Measurements from ENCODE around the gene IL17REL.
A peak's percentile ranks its signal among the peaks of the same experiment; 100 is the strongest.

IL17REL gene

GRCh38 chr22:50012211-50013181 lies at the start of gene IL17REL:
TSS of gene IL17REL (minus strand) at chr22:50012765. CDS start at chr22:50012646, 119 bp downstream.
- H3K27me3 ChIP-seq (ENCODE audit: low read depth), result peaks cover 21% of the 10 kb centered on the region
- H3K4me1 ChIP-seq, result no peaks in the 10 kb centered on the region
- in situ Hi-C loops (cut with MboI; ENCODE audit: low sequenced_read_pairs), result no loop called here
- H3K4me3 ChIP-seq, result no peak within 1 kb of the TSS
- DNase-seq (ENCODE audit: low spot score in 2 of 2), result no peak
- H3K36me3 ChIP-seq (replicated peaks), result no peaks in the 10 kb centered on the region
- H3K9me3 ChIP-seq, result no peaks in the 10 kb centered on the region

GRCh38 chr22:50061824-50062355 lies 49.3 kb upstream of the IL17REL start:
- DNase-seq (ENCODE audit: low spot score in 2 of 2), result no peak
- Histone ChIP-seq H3K9me3 (no peaks in the 10 kb centered on the region), H3K36me3 (replicated peaks) (no peaks in the 10 kb centered on the region), H3K4me3 (no peak overlapping the region), H3K4me1 (no peaks in the 10 kb centered on the region), H3K27me3 (ENCODE audit: low read depth) (no peaks in the 10 kb centered on the region)
- in situ Hi-C loops (cut with MboI; ENCODE audit: low sequenced_read_pairs), result no loop called here

- no peaks in the 10 kb centered on the region for H3K36me3 ChIP-seq (replicated peaks)
- H3K9me3 ChIP-seq, result no peaks in the 10 kb centered on the region
- no peak for DNase-seq (ENCODE audit: low spot score in 2 of 2)
- in situ Hi-C loops (cut with MboI; ENCODE audit: low sequenced_read_pairs), result no loop called here
- no peak overlapping the region for H3K4me3 ChIP-seq
- H3K27me3 ChIP-seq (ENCODE audit: low read depth), result no peaks in the 10 kb centered on the region
- no peaks in the 10 kb centered on the region for H3K4me1 ChIP-seq
Observed at GRCh38 chr22:50061141-50061823, 48.7 kb upstream of the IL17REL start.

- in situ Hi-C loops (cut with MboI; ENCODE audit: low sequenced_read_pairs), result no loop called here
- no peak for DNase-seq (ENCODE audit: low spot score in 2 of 2)
- no peaks in the 10 kb centered on the region for H3K9me3 ChIP-seq
- H3K4me1 ChIP-seq, result no peaks in the 10 kb centered on the region
- no peak overlapping the region for H3K4me3 ChIP-seq
- H3K27me3 ChIP-seq (ENCODE audit: low read depth), result no peaks in the 10 kb centered on the region
- H3K36me3 ChIP-seq (replicated peaks), result no peaks in the 10 kb centered on the region
Observed at GRCh38 chr22:50060441-50061140, 48.0 kb upstream of the IL17REL start.

GRCh38 chr22:50059881-50060262 lies 47.3 kb upstream of the IL17REL start:
- H3K27me3 ChIP-seq (ENCODE audit: low read depth), result no peaks in the 10 kb centered on the region

GRCh38 chr22:50058906-50059880 lies 46.6 kb upstream of the IL17REL start:
- Histone ChIP-seq H3K27me3 (ENCODE audit: low read depth) (no peaks in the 10 kb centered on the region), H3K4me3 (no peak overlapping the region), H3K4me1 (no peaks in the 10 kb centered on the region), H3K36me3 (replicated peaks) (no peaks in the 10 kb centered on the region), H3K9me3 (no peaks in the 10 kb centered on the region)
- DNase-seq (ENCODE audit: low spot score in 2 of 2), result peak in 1 of 2 experiments; percentile 31
- in situ Hi-C loops (cut with MboI; ENCODE audit: low sequenced_read_pairs), result no loop called here

More at GRCh38 chr22:50059881-50060262, 47.3 kb upstream of the IL17REL start:
- H3K4me3 ChIP-seq, result no peak overlapping the region
- no peaks in the 10 kb centered on the region for H3K9me3 ChIP-seq
- in situ Hi-C loops (cut with MboI; ENCODE audit: low sequenced_read_pairs), result no loop called here
- H3K4me1 ChIP-seq, result no peaks in the 10 kb centered on the region
- no peak for DNase-seq (ENCODE audit: low spot score in 2 of 2)
- no peaks in the 10 kb centered on the region for H3K36me3 ChIP-seq (replicated peaks)

GRCh38 chr22:50058061-50058905 lies 45.7 kb upstream of the IL17REL start, which contains the start of gene TTLL8:
TSS of gene TTLL8 (minus strand) at chr22:50058298.
- H3K4me3 ChIP-seq, result no peak within 1 kb of the TSS
- DNase-seq (ENCODE audit: low spot score in 2 of 2), result no peak
- H3K36me3 ChIP-seq (replicated peaks), result no peaks in the 10 kb centered on the region
- no peaks in the 10 kb centered on the region for H3K9me3 ChIP-seq
- no peaks in the 10 kb centered on the region for H3K4me1 ChIP-seq
- in situ Hi-C loops (cut with MboI; ENCODE audit: low sequenced_read_pairs), result no loop called here
- no peaks in the 10 kb centered on the region for H3K27me3 ChIP-seq (ENCODE audit: low read depth)

- no peak overlapping the region for H3K4me3 ChIP-seq
- no peaks in the 10 kb centered on the region for H3K27me3 ChIP-seq (ENCODE audit: low read depth)
- DNase-seq (ENCODE audit: low spot score in 2 of 2), result no peak
- H3K4me1 ChIP-seq, result no peaks in the 10 kb centered on the region
- no peaks in the 10 kb centered on the region for H3K36me3 ChIP-seq (replicated peaks)
- peaks cover under 1% of the 10 kb centered on the region; the same call in 1 of the 2 replicates for H3K9me3 ChIP-seq
- in situ Hi-C loops (cut with MboI; ENCODE audit: low sequenced_read_pairs), result no loop called here
Observed at GRCh38 chr22:50057278-50058060, 44.9 kb upstream of the IL17REL start.

GRCh38 chr22:50056214-50056972 lies 43.8 kb upstream of the IL17REL start:
- in situ Hi-C loops (cut with MboI; ENCODE audit: low sequenced_read_pairs), result no loop called here
- H3K36me3 ChIP-seq (replicated peaks), result no peaks in the 10 kb centered on the region
- no peak for DNase-seq (ENCODE audit: low spot score in 2 of 2)
- no peak overlapping the region for H3K4me3 ChIP-seq
- peaks cover 3% of the 10 kb centered on the region; the same call in 1 of the 2 replicates for H3K9me3 ChIP-seq
- H3K4me1 ChIP-seq, result no peaks in the 10 kb centered on the region
- H3K27me3 ChIP-seq (ENCODE audit: low read depth), result no peaks in the 10 kb centered on the region

- Histone ChIP-seq H3K4me1 (no peaks in the 10 kb centered on the region), H3K4me3 (no peak overlapping the region), H3K36me3 (replicated peaks) (no peaks in the 10 kb centered on the region), H3K27me3 (ENCODE audit: low read depth) (no peaks in the 10 kb centered on the region), H3K9me3 (peaks cover 3% of the 10 kb centered on the region; the same call in 1 of the 2 replicates)
- in situ Hi-C loops (cut with MboI; ENCODE audit: low sequenced_read_pairs), result no loop called here
- DNase-seq (ENCODE audit: low spot score in 2 of 2), result no peak
Observed at GRCh38 chr22:50053861-50054260, 41.3 kb upstream of the IL17REL start.

GRCh38 chr22:50051930-50052329 lies 39.4 kb upstream of the IL17REL start:
- Histone ChIP-seq H3K4me1 (no peaks in the 10 kb centered on the region), H3K27me3 (ENCODE audit: low read depth) (no peaks in the 10 kb centered on the region), H3K36me3 (replicated peaks) (no peaks in the 10 kb centered on the region), H3K9me3 (peaks cover 3% of the 10 kb centered on the region; the same call in 1 of the 2 replicates), H3K4me3 (no peak overlapping the region)
- in situ Hi-C loops (cut with MboI; ENCODE audit: low sequenced_read_pairs), result no loop called here
- DNase-seq (ENCODE audit: low spot score in 2 of 2), result no peak

Measured in HAP-1 (cell line).